HG03469 (cell line): ENCODE measurements around the gene HPSE.

Experiments
- ATAC-seq: cut with Tn5 transposase; IDR thresholded peaks from one replicate; pipeline ENCODE4 v1.9.1; 2021; ENCODE audit warnings: mild to moderate bottlenecking, moderate library complexity, moderate number of reproducible peaks; ENCODE audit not compliant: unreplicated experiment

The HPSE gene

DNA sequence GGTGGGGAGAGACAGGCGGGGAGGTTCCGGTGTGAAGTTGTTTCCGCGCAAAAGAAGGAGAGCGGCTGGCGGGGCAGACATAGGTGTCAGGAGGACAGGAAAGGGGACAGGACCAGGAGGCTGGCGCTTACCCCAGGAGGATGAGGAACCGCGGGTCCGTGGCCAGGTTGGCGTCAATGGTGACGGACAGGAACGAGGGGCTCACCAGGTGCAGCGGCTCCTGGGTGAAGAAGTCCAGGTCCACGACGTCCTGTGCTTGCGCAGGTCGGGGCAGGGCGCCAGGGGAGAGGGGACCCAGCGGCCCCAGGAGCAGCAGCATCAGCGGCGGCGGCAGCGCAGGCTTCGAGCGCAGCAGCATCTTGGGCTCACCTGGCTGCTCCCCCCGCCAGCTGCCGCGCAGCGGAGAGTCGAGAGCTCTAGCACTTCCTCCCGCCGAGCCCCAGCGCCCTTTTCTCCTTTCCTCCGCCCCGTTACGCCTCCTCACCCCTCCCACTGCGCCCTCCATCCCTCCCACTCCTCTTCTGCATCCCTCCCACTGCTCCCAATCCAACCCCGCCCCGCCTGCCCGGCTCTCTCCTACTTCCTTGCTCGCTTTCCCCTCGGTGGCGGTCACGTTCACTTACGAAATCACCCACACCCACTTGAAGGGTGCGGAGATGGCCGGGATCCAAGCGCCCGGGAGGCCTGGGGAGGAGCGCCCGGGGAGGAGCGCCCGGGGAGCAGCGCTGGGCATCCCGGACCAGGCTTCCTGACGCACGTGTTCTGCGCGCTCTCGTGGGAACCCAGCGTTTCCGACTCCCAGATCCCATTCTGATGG lies at the start of gene HPSE:
Gene HPSE, minus strand, starts transcription at position 424 of the 817 bp plus-strand sequence. Its CDS starts 66 bp downstream, at position 358.
- ATAC-seq: peak; percentile 64

DNA sequence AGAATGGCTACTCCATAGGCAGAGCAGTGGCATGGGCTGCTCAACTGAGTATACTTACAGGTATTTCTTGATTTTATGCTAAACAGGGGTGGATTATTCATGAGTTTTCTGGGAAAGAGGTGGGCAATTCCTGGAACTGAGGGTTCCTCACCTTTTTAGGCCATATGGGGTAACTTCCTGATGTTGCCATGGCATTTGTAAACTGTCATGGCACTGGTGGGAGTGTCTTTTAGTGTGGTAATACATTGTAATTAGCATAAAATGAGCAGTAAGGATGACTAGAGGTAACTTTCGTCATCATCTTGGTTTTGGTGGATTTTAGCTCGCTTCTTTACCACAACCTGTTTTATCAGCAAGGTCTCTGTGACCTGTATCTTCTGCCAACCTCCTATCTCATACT lies 48.2 kb upstream of the HPSE start:
- ATAC-seq: no peak

DNA sequence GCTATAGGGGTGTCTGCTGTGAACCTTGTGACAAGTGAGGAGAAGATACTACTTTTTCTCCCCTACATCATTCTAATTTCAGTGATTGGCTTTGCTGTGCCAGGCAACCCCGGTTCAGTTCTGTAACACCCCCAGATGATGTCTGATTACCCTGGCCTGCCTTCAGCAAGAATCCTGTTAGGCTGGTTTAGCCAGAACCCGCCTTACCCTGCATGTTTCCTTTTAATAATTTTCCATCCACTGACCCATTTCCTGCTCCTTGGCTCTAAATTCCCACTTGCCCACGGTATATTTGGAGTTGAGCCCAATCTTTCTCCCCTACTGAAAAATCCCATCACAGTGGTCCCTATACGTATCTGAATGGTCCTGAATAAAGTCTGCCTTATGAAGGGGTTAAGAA lies 46.5 kb upstream of the HPSE start:
- no peak for ATAC-seq

DNA sequence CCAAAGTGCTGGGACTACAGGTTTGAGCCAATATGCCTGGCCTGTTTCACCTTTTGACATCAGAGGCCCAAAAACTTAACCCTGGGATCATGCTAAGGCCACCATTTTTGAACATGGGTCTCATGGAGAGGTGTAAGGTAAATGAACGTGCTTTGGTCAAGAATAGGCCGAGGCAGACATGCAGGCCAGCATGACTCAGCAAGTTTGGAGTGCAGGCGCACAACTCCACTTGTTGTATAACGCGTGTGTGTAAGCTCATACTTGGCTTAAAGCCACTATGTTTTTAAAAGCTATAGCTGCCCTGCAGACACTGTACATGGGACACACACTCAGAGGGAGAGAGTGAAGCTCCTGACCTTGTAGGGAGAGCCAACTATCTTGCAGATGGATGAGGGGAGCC lies 43.8 kb upstream of the HPSE start:
- no peak for ATAC-seq

DNA sequence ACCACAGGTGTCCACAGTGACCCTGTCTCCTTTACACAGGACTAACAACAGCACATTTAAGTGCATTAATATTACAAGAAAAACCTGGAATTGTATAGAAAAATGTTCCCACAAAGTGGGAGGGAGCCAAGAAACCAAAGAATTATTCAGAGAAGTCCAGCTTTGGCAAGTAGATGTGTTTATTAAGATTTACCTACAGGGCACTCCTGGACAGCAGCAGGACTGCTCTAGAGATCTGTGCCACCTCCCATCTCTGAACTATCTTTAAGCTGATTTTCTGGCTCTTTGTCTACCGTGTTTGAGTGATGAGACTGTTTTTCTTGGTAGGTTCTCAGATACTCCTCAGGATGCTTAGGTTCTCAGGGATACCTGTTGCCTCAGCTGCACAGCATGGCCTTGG lies 38.3 kb upstream of the HPSE start:
- ATAC-seq: no peak

DNA sequence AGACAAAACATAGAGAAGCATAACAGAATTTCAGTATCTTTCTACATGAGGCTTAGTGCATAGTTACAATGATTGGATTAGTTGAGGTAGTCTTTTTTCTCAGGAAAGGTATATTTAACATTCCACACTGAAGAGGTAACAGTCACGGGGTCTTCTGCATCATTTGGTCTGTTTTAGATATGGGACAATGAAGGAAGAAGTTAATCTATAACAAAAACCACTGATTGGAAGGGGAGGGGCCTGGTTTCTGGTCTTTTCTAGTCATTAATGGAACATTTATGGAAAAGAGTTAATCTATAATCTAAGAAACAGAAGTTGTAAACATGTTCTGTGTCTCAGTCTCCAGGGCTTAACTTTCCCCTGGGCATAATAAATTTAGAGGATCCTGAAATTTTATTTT lies 37.3 kb upstream of the HPSE start:
- no peak for ATAC-seq

DNA sequence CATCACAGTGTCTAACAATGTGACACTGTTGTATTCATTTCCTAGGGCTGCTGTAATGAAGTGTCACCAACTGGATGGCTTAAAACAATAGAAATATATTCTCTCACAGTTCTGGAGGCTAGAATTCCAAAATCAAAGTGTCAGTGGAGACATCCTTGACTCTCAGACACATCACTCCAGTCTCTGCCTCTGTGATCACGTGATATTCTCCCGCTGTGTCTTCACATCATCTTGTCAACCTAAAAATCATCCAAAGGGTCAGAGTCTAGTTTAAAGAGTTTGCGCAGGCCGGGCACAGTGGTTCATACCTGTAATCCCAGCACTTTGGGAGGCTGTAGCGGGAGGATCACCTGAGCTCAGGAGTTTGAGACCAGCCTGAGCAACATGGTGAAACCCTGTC lies 36.6 kb upstream of the HPSE start:
- ATAC-seq: no peak

DNA sequence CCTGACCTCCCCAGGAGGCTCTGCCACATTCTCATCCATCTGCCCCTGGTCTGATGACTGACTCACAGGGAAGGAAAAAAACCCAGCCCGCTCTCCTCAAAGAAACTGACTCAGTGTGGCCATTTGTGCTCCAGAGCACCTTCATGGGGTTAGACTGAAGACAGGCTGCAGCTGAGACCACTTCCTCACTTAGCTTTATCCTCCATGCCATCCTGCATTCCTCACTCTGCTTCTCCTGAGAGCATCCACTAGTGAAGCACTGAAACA lies 35.9 kb upstream of the HPSE start:
- no peak for ATAC-seq

DNA sequence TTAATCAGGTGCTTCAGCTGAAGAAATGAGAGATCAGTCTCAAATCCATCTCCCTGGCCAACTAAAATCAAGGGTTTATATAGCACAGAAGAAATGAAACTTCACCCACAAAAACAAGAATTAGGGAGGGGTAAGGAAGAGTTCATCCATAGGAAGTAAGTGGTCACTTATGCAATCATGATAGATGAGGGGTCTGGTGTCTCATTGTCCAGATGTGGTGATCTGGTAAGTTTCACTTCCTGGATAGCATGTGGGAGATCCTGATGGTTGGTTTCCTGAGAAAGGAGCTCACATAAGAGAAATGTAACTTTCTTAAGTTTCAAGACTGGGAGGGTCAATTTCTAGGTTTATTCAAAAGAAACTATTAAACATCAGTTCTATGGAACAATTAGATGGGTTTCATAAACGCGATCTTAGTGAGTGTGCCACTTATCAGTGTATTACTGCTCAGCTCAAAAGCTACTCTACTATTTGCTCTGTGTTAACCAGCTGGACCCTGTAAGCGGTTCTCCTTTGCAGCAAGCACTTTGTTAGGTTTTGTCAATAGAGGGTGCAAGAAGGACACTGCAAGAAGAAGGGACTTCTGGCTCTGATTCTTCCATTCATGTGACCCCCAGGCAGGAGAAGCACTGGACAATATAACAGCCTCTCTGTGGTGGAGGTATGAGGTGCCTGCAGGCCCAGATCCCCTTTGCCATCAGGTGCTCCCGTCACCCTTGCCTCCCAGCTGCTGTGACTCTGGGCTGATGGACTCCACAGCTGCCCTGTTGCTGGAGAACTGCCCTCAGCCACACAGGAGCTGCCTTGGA lies 35.4 kb upstream of the HPSE start:
- ATAC-seq: no peak

DNA sequence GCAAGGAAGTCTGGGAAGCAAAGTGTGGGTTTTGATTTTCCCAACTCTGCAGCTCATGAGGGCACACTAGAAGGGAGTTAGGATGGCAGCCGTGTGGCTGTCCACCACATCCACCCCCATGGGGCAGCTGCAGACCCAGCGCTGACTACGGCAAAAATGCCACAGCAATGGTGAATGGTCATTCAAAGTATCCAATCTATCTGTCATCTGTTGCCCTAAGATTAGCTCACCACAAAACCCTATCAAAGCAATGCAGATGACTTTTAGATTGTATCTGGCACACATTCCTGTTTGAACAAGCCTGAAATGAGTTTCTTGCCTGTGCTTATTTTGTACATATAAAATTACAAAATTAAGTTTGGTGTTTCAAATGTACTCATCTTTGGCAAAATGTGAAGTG lies 29.7 kb upstream of the HPSE start:
- no peak for ATAC-seq

DNA sequence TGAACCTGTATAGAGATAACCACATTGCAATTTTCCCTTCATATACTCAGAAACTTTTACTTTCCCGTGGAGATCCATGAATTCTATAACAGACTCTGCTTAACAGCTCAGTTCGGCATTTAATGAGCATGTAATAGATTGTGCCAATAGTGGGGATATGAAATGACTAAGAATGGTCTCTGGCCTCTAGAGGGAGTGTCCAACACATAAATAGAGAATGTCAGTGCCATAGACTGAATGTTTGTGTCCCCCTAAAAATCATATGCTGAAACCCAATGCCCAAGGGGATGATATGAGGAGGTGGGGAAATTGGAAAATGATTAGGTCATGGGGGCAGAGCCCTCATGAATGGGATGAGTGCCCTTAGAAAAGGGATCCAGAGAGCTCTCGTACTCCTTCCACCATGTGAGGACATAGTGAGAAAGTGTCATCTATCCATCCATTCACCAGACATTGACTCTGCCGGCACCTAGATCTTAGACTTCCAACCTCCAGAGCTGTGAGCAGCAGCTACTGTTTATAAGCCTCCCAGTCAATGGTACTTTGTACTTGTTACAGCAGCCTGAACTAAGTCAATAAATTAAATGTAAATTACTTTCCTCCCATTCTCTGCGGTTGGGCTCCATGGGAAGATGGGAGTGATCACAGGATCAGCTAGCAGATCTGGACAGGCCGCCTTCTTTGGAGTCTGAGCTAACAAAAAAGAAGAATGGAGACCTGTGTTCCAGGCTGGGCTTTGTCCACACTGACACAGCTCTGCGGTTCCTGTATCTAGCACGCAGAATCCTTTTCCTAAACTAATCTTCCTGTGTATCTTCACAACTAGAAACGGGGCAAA lies 28.1 kb upstream of the HPSE start:
- ATAC-seq: peak; percentile 63

DNA sequence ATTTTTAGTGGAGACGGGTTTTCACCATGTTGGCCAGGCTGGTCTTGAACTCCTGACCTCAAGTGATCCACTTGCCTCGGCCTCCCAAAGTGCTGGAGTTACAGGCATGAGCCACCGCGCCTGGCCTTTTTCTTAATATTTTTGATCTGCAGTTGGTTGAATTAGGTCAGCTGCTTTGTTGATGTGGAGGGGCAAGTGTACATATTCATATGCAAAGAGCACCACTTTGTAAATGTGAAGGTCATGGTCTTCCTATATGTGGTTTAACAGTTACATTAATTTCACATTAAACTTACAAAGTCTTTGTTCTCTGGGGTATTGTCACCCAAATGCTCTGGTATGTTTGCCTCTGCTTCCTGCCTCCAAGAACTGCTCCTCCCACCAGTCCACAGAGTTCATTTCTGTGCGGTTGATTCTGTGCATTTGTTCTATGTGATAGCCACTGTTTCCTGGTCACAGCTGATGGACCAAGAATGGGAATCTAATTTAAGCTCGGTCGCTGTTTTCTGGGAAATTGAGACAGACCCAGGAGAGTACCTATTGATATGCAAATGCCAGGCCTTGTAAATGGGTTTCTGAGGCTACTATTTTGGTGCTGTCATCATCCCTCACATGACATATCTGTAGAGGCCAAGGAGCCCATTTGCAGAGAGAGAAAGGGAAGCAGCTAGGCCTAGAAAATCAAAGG lies 26.9 kb upstream of the HPSE start:
- no peak for ATAC-seq

DNA sequence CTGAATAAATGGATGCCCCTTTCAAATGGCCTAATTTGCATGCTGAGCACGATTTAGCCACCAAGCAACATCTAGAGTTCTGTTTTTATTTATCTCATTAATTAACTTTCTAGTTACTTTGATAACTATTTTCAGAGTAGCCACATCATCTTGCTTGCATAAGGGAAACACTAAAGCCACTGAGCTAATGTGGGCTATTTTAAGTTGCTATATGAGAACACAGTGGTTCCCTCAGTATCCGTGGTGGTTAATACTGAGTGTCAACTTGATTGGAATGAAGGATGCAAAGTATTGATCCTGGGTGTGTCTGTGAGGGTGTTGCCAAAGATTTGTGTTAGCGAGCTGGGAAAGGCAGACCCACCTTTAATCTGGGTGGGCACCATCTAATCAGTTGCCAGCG lies 25.4 kb upstream of the HPSE start:
- no peak for ATAC-seq

DNA sequence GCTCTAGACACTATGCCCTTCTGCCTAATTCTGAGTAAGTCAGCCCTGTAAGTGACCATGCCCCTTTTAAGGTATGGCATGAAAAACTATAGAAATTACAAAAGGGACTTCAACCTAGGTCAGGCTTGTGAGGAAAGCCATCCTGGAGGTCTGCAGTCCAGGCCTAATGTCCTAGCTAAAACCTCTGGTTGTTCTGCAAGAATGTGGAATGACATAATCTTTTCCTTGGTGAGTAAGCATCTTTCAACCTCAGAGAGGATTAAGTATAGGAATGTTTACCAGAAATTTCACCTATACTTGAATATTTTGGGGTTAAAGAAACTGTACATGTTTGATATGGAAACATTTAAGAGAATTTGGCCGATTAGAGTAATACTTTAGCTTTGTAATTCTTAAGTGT lies 23.8 kb upstream of the HPSE start:
- no peak for ATAC-seq

DNA sequence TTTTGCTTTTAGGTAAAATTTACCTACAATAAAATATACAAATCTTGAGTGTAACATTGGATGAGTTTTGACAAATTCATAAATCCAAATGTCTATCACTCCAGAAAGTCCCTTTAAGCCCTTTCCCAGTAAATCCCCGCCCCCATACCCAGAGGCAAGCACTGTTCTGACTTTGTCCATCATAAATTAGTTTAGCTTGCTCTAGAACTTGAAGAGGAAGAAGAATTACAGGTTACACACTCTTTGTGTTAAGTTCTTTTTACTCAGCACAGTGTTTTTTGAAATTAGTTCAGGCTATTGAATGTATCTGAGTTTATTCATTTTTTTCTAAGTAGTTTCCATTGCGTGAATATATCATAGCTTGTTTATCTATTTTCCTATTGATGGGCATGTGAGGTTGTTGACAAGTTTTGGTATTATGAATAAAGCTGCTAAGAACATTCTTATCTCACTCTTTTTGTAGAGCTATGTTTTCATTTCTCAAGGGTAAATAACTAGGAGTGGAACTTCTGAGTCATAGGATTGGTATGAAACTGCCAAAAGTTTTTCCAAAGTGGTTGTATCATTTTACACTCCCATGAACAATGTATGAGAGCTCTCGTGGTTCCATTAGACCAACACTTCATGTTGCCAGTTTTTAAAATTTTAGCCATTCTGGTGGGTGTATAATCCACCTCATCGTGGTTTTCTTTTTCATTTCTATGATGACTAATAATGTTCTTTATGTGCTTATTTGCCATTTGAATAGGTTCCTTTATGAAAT lies 22.4 kb upstream of the HPSE start:
- ATAC-seq: no peak

DNA sequence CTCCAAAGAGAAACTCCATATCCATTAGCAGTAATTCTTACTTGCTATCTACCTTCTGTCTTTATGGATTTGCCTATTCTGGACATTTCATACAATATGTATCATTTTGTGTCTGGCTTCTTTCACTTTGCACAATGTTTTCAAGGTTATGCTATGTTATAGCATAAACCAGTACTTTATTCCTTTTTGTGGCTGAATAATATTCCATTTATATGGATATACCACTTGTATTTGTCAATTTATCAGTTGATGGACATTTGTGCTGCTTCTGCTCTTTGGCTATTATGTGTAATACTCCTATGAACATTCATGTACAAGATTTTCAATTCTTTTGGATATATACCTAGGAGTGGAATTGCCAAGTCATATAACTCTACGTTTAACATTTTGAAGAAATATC lies 18.9 kb upstream of the HPSE start:
- no peak for ATAC-seq

DNA sequence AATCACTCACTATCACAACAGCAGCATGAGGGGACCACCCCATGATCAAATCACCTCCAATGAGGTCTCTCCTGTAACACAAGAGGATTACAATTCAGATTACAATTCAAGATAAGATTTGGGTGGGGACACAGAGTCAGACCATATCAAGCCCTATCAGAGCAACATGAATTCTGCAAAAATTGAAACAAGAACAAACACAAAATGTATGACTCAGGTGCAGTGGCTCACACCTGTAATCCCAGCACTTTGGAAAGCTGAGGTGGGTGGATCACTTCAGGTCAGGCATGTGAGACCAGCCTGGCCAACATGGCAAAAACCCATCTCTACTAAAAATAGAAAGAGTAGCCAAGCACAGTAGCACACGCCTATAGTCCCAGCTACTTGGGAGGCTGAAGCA lies 13.4 kb upstream of the HPSE start:
- no peak for ATAC-seq

DNA sequence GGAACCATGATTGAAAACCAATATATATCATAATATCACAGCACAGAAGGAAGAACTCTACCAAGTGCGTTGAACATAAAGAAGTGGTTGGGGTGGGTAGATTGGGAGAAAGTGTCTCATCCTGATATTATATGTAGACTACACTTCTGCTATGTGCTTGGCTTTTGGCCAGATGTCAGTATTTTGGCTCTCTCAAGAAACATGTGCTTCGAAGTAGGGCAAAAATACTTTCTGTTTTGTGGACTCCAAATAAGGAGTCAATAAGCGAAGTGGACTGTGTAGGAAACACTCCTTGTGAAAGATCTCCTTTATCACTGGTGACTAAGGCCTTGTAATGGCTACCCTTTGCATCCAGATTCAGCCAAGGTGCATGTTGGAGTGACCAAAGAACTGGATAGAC lies 7.8 kb upstream of the HPSE start:
- no peak for ATAC-seq

DNA sequence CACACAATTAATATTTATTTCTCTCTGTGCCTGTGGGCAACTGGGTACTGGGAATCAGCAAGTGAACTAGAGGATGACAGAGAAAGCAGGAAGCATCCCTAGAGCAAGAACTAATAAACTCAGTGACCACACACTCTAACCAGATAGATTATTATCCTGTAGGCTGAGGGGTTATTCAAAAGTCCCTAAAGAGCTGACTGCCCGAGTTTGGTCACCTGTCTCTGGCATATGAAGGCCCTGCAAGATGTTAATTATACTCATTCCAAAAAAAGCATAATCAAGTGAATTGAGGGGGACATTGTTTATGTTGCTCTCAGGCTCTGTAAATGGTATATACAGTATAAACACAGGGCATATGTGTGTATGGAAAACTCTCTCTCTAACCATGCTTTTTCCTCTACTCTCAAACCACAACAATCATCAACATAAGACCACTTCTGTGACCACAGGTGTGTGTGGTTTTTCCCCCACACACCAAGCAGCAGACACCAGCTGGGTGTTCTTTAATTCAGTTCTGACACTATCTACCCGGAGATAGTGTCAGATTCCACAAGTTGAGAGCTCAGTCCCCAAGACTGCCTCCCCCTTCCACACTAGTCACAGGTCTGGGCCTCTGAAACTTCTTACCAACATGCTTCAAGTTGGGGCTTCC lies 6.2 kb upstream of the HPSE start:
- ATAC-seq: peak; percentile 70

DNA sequence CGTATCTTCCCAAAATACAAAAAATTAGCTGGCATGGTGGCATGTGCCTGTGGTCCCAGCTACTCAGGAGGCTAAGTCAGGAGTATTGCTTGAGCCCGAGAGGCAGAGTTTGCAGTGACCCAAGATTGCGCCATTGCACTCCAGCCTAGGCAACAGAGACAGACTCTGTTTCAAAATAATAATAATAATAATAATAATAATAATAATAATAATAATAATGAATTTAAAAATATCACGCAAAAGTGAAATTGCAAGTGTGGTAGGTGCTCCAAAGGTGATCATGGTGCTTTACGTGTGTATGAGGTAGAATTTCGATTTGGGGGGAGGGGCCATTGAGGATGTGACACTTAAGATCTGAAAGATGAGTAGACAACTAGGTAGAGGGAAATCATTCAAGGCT lies 4.9 kb upstream of the HPSE start:
- no peak for ATAC-seq
